ENCODE results near the gene ADAMTS7. TPM values are rescaled to one million over a fixed set of nuclear protein-coding genes. Genes with fewer than 3 reads are reported as not detected.
"Not testable (repeated sequence)": the region's sequence is repeated elsewhere in the genome, so short reads cannot be mapped to it uniquely, and the experiment has no call there.

ADAMTS7 gene
- total RNA-seq, 4 donors from 2014 or later = 0.42 to 1.1 (median 0.76) TPM

DNA sequence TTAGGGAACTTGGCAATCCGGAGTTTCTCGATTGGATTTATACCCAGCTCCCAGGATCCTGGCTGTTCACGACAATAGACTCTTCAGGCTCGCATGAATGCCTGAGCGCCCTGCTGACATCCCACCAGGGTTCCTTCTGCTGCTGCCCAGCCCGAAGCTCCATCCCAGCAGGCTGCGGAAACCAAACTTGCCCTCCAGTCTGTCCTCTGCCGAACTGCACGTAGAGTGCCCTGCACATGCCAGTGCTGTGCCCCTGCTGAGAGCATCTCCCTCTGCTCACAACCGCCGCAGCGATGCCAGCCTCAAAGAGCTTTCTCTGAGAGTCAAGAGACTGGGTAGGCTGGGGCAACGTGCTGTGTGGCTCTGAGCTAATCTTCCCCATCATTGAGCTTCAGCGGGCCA lies 6.9 kb downstream of the ADAMTS7 start:
- Histone ChIP-seq H3K36me3 (no peaks in the 10 kb centered on the region), H3K27ac (no peak overlapping the region), H3K4me1 (no peaks in the 10 kb centered on the region), H3K4me3 (no peak overlapping the region), H3K9me3 (no peaks in the 10 kb centered on the region), H3K27me3 (no peaks in the 10 kb centered on the region)
- DNase-seq = no peak
- intact Hi-C loops (cut with DNase I; ENCODE audit: low total_unique reads) = no loop called here
- TF ChIP-seq, protein P1, sequence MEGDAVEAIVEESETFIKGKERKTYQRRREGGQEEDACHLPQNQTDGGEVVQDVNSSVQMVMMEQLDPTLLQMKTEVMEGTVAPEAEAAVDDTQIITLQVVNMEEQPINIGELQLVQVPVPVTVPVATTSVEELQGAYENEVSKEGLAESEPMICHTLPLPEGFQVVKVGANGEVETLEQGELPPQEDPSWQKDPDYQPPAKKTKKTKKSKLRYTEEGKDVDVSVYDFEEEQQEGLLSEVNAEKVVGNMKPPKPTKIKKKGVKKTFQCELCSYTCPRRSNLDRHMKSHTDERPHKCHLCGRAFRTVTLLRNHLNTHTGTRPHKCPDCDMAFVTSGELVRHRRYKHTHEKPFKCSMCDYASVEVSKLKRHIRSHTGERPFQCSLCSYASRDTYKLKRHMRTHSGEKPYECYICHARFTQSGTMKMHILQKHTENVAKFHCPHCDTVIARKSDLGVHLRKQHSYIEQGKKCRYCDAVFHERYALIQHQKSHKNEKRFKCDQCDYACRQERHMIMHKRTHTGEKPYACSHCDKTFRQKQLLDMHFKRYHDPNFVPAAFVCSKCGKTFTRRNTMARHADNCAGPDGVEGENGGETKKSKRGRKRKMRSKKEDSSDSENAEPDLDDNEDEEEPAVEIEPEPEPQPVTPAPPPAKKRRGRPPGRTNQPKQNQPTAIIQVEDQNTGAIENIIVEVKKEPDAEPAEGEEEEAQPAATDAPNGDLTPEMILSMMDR (IDR thresholded peaks at IDR 0.05 in 4 of 5, conservative IDR thresholded peaks at IDR 0.05 in 1 of 5) = no peak
- no peak for TF ChIP-seq POLR2A (IDR thresholded peaks at IDR 0.05)
- in situ Hi-C loops (cut with MboI; ENCODE audit: low sequenced_read_pairs in 4 of 4) = no loop called here
- ATAC-seq = no peak

DNA sequence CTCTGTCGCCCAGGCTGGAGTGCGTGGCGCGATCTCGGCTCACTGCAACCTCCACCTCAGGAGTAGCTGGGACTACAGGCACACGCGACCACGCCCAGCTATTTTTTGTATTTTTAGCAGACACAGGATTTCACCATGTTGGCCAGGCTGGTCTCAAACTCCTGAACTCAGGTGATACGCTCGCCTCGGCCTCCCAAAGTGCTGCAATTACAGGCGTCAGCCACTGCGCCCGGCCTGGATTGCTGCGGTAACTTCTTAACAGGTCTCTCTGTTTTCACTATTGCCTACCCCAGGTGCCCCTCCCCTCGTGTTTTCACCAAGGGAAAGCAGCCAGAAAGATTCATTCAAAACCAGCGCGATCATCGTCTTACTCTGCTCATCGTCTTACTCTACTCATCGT lies 10.5 kb downstream of the ADAMTS7 start:
- TF ChIP-seq, protein P1 (IDR thresholded peaks at IDR 0.05 in 4 of 5, conservative IDR thresholded peaks at IDR 0.05 in 1 of 5) = no peak
- TF ChIP-seq POLR2A (IDR thresholded peaks at IDR 0.05) = no peak
- H3K36me3 ChIP-seq = no peaks in the 10 kb centered on the region
- no peaks in the 10 kb centered on the region for H3K9me3 ChIP-seq
- H3K27me3 ChIP-seq = no peaks in the 10 kb centered on the region
- intact Hi-C loops (cut with DNase I; ENCODE audit: low total_unique reads) = no loop called here
- no peaks in the 10 kb centered on the region for H3K4me1 ChIP-seq
- no peak overlapping the region for H3K27ac ChIP-seq
- ATAC-seq (no peak), DNase-seq (no peak)
- no peak overlapping the region for H3K4me3 ChIP-seq
- in situ Hi-C loops (cut with MboI; ENCODE audit: low sequenced_read_pairs in 4 of 4) = no loop called here

DNA sequence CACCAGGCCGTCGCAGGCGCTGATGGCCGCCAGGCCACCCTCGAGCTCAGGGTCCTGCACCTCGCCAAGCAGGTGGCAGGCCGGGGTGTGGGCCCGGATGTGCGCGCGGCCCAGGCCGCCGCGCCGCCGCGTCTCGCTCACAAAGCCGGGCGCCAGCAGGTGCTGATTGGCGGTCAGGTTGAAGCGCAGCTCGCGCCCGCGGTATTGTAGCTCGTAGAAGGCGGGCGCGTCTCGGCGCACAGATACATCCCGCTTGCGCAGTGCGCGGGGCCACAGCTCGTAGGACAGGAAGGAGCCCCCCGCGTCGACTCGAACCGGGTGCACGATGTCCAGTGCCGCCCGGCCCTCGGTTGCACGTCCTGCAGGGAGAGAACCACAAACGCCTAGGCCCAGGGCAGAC lies 11.1 kb downstream of the ADAMTS7 start:
- Histone ChIP-seq H3K36me3 (no peaks in the 10 kb centered on the region), H3K4me3 (no peak overlapping the region), H3K4me1 (no peaks in the 10 kb centered on the region), H3K9me3 (no peaks in the 10 kb centered on the region), H3K27me3 (no peaks in the 10 kb centered on the region), H3K27ac (no peak overlapping the region)
- ATAC-seq (no peak), DNase-seq (no peak)
- in situ Hi-C loops (cut with MboI; ENCODE audit: low sequenced_read_pairs in 4 of 4) = no loop called here
- TF ChIP-seq, protein P1 (IDR thresholded peaks at IDR 0.05 in 4 of 5, conservative IDR thresholded peaks at IDR 0.05 in 1 of 5) = no peak
- no peak for TF ChIP-seq POLR2A (IDR thresholded peaks at IDR 0.05)
- intact Hi-C loops (cut with DNase I; ENCODE audit: low total_unique reads) = no loop called here

DNA sequence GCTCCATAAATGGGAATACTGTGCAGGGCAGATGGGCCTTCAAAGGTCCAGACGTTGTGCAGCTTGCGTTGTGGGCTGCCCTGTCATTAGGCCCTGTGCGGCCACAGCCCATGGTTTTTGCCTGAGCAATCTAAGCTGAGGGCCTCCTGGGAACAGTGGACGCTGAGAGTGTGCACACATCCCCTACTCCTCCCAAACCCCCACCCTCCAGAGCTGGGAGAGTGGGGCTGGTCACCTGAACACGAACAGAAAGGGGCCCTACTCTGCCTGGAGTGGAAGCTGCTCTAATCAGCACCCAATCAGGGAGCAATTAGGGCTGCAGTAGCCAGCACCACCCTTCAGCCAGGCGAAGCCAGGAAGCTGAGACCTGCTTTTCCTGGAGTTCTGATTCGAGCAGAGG lies 12.2 kb downstream of the ADAMTS7 start:
- ATAC-seq; H3K36me3 ChIP-seq; intact Hi-C loops (cut with DNase I; ENCODE audit: low total_unique reads); H3K9me3 ChIP-seq; H3K4me3 ChIP-seq; DNase-seq; H3K27me3 ChIP-seq; H3K4me1 ChIP-seq; in situ Hi-C loops (cut with MboI; ENCODE audit: low sequenced_read_pairs in 4 of 4); H3K27ac ChIP-seq: not testable (repeated sequence)

DNA sequence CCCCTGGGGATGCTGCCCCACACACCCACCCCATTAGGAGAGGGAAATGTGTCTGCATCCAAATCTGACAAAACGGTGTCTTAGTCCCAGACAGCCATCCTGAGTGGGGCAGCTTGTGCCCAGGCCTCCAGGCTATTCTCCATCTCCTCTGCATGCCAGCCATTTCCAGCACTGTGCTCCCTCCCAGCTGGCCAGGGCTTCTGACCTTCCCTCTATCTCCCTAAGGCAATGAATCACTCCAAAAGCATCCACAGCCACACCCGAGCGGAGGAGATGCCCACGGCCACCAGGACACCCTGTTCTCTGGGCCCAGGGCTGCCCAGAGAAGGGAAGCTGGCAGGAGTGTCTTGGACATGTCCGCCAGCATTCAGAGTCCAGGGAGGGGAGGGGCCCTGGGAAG lies 12.9 kb downstream of the ADAMTS7 start:
- H3K27me3 ChIP-seq; H3K9me3 ChIP-seq; in situ Hi-C loops (cut with MboI; ENCODE audit: low sequenced_read_pairs in 4 of 4); H3K36me3 ChIP-seq; intact Hi-C loops (cut with DNase I; ENCODE audit: low total_unique reads); H3K4me3 ChIP-seq; H3K4me1 ChIP-seq: not testable (repeated sequence)
- peak; percentile 83 to 85 for ATAC-seq
- peak; percentile 41 to 71 for DNase-seq
- peak overlapping the region in 2 of 4 donors; percentile 3 to 27 for H3K27ac ChIP-seq

DNA sequence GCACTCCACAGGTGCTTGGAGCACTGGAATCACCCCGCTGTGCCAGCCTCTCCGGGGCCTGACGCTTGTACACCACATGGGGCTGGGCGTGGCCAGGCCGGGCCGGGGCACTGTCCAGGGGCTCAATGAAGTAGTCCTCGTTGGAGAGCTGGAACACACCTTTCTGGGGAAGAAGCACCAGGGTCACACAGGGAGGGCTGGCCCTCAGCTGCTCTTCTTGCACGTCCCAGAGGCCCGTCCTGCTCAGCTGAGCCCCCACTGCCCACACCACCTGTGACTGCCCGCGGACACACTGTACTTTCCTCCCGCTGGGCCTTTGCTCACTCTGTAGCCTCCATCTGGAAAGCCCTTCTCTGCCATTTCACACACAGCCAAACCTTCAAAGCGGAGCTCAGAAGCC lies 13.3 kb downstream of the ADAMTS7 start:
- in situ Hi-C loops (cut with MboI; ENCODE audit: low sequenced_read_pairs in 4 of 4) = no loop called here
- DNase-seq = no peak
- ATAC-seq = peak; percentile 8 to 19
- Histone ChIP-seq H3K27ac (peak overlapping the region in 2 of 4 donors; percentile 3 to 27), H3K9me3 (no peaks in the 10 kb centered on the region), H3K4me1 (no peaks in the 10 kb centered on the region), H3K36me3 (no peaks in the 10 kb centered on the region), H3K4me3 (no peak overlapping the region), H3K27me3 (no peaks in the 10 kb centered on the region)
- TF ChIP-seq, protein P1 (IDR thresholded peaks at IDR 0.05 in 4 of 5, conservative IDR thresholded peaks at IDR 0.05 in 1 of 5) = no peak
- TF ChIP-seq POLR2A (IDR thresholded peaks at IDR 0.05) = no peak
- intact Hi-C loops (cut with DNase I; ENCODE audit: low total_unique reads) = no loop called here
